HEK293 (cell line): ENCODE results near the gene DUSP19.
A peak's percentile ranks its signal among the peaks of the same experiment; 100 is the strongest.

ENCODE experiments used
- CTCF ChIA-PET: fragments of 350-600 bp; formaldehyde crosslinking; extraction: SDS; loops from one replicate; lab custom pipeline; 2021; ENCODE audit warnings: antibody characterized with exemption; lab: Yijun Ruan, JAX
- POLR2A ChIA-PET: fragments of 300-600 bp; formaldehyde crosslinking; extraction: SDS; loops from one replicate; lab custom pipeline; 2020; ENCODE audit warnings: antibody characterized with exemption, inconsistent platforms; lab: Yijun Ruan, JAX
- H3K27ac ChIP-seq: fragments of 200-500 bp; sonication (Bioruptor generic); 2 replicates; pipeline ENCODE4 v1.5.1; 2014; ENCODE audit warnings: low read depth, low read length, control low read depth, inconsistent platforms; ENCODE audit errors: extremely low read depth
- H3K36me3 ChIP-seq, 2 experiments: fragments of 200-500 bp in 1 of 2; sonication (Bioruptor generic) in 1 of 2; 1 replicate in 1 of 2; 2 replicates in 1 of 2; pipeline ENCODE4 v1.5.1; 2014 to 2017; ENCODE audit warnings: inconsistent platforms in 2 of 2, low read length in 2 of 2; ENCODE audit not compliant: control insufficient read depth in 2 of 2, insufficient read depth in 1 of 2
- H3K4me1 ChIP-seq: fragments of 200-500 bp; sonication (Bioruptor generic); 2 replicates; pipeline ENCODE4 v1.5.1; 2014; ENCODE audit warnings: mild to moderate bottlenecking, low read length, inconsistent platforms; ENCODE audit not compliant: control insufficient read depth, insufficient read depth
- H3K4me3 ChIP-seq: 2 replicates; pipeline ENCODE4 v1.5.1; 2011; ENCODE audit warnings: low read depth, mild to moderate bottlenecking, control low read depth, low read length, moderate library complexity
- H3K9me3 ChIP-seq: fragments of 200-500 bp; sonication (Bioruptor generic); 2 replicates; pipeline ENCODE4 v1.5.1; 2014; ENCODE audit warnings: low read depth, low read length, inconsistent platforms; ENCODE audit not compliant: control insufficient read depth, insufficient read depth
- BCL11A ChIP-seq: fragments of 450-650 bp; formaldehyde crosslinking; IDR thresholded peaks from 2 replicates; pipeline ENCODE4 v1.5.1; 2016; ENCODE audit warnings: low read depth, missing biosample characterization, missing genetic modification characterization
- GLIS2 ChIP-seq: fragments of 450-650 bp; formaldehyde crosslinking; IDR thresholded peaks from 2 replicates; pipeline ENCODE4 v1.5.1; 2016; ENCODE audit warnings: missing biosample characterization, missing genetic modification characterization
- IKZF3 ChIP-seq: fragments of 450-650 bp; IDR thresholded peaks from 2 replicates; pipeline ENCODE4 v1.5.0; 2018; ENCODE audit warnings: missing biosample characterization, mild to moderate bottlenecking, missing genetic modification characterization, moderate library complexity
- KLF16 ChIP-seq: fragments of 450-650 bp; formaldehyde crosslinking; IDR thresholded peaks from 2 replicates; pipeline ENCODE4 v1.5.1; 2017; ENCODE audit warnings: missing biosample characterization, missing genetic modification characterization
- PATZ1 ChIP-seq: fragments of 450-650 bp; formaldehyde crosslinking; IDR thresholded peaks from 2 replicates; pipeline ENCODE4 v1.5.1; 2016; ENCODE audit warnings: missing biosample characterization, missing genetic modification characterization
- PRDM1 ChIP-seq: fragments of 450-650 bp; formaldehyde crosslinking; IDR thresholded peaks from 2 replicates; pipeline ENCODE4; 2016; ENCODE audit warnings: missing biosample characterization, missing genetic modification characterization
- TSHZ1 ChIP-seq: fragments of 450-650 bp; formaldehyde crosslinking; IDR thresholded peaks from 2 replicates; pipeline ENCODE4 v1.5.1; 2016; ENCODE audit warnings: missing biosample characterization, missing genetic modification characterization, borderline replicate concordance
- ZFP69B ChIP-seq: fragments of 450-650 bp; formaldehyde crosslinking; IDR thresholded peaks from 2 replicates; pipeline ENCODE4 v1.5.1; 2016; ENCODE audit warnings: missing biosample characterization, missing genetic modification characterization
- ZNF121 ChIP-seq: fragments of 450-650 bp; formaldehyde crosslinking; IDR thresholded peaks from 2 replicates; pipeline ENCODE4 v1.5.1; 2016; ENCODE audit warnings: missing biosample characterization, missing genetic modification characterization
- ZNF155 ChIP-seq: fragments of 450-650 bp; formaldehyde crosslinking; IDR thresholded peaks from 2 replicates; pipeline ENCODE4 v1.5.1; 2016; ENCODE audit warnings: missing biosample characterization, missing genetic modification characterization
- ZNF184 ChIP-seq: fragments of 450-650 bp; IDR thresholded peaks from 2 replicates; pipeline ENCODE4 v1.5.1; 2018; ENCODE audit warnings: missing biosample characterization, mild to moderate bottlenecking, missing genetic modification characterization
- ZNF19 ChIP-seq: fragments of 450-650 bp; formaldehyde crosslinking; IDR thresholded peaks from 2 replicates; pipeline ENCODE4; 2016; ENCODE audit warnings: missing biosample characterization, missing genetic modification characterization, low read depth
- ZNF311 ChIP-seq: fragments of 450-650 bp; formaldehyde crosslinking; IDR thresholded peaks from 2 replicates; pipeline ENCODE4 v1.5.1; 2017; ENCODE audit warnings: missing biosample characterization, missing genetic modification characterization, borderline replicate concordance
- ZNF366 ChIP-seq: fragments of 450-650 bp; formaldehyde crosslinking; conservative IDR thresholded peaks from 2 replicates; pipeline ENCODE4 v1.5.1; 2016; ENCODE audit warnings: missing biosample characterization, missing genetic modification characterization
- ZNF37A ChIP-seq: fragments of 450-650 bp; IDR thresholded peaks from 2 replicates; pipeline ENCODE4 v1.5.1; 2018; ENCODE audit warnings: missing biosample characterization, missing genetic modification characterization
- ZNF394 ChIP-seq: fragments of 450-650 bp; formaldehyde crosslinking; IDR thresholded peaks from 2 replicates; pipeline ENCODE4 v1.5.1; 2016; ENCODE audit warnings: missing biosample characterization, missing genetic modification characterization, mild to moderate bottlenecking, moderate library complexity, borderline replicate concordance
- ZNF692 ChIP-seq: fragments of 450-650 bp; formaldehyde crosslinking; IDR thresholded peaks from 2 replicates; pipeline ENCODE4 v1.5.1; 2016; ENCODE audit warnings: missing biosample characterization, missing genetic modification characterization
- ZNF785 ChIP-seq: fragments of 450-650 bp; formaldehyde crosslinking; IDR thresholded peaks from 2 replicates; pipeline ENCODE4 v1.5.1; 2016; ENCODE audit warnings: missing biosample characterization, missing genetic modification characterization
- ZNF791 ChIP-seq: fragments of 450-650 bp; formaldehyde crosslinking; IDR thresholded peaks from 2 replicates; pipeline ENCODE4 v1.5.1; 2016; ENCODE audit warnings: missing biosample characterization, missing genetic modification characterization
- ZSCAN30 ChIP-seq: fragments of 450-650 bp; IDR thresholded peaks from 2 replicates; pipeline ENCODE4 v1.5.1; 2018; ENCODE audit warnings: missing biosample characterization, mild to moderate bottlenecking, missing genetic modification characterization, moderate library complexity
- ZXDB ChIP-seq: fragments of 450-650 bp; formaldehyde crosslinking; IDR thresholded peaks from 2 replicates; pipeline ENCODE4 v1.5.1; 2016; ENCODE audit warnings: missing biosample characterization, missing genetic modification characterization
- TF ChIP-seq, protein P1 (sequence below): fragments of 450-650 bp; formaldehyde crosslinking; IDR thresholded peaks from 2 replicates; pipeline ENCODE4 v1.5.1; 2016; ENCODE audit warnings: missing biosample characterization, missing genetic modification characterization
- TF ChIP-seq, protein P2 (sequence below): sonication (generic); formaldehyde crosslinking; IDR thresholded peaks from 2 replicates; pipeline ENCODE4 v1.8.1; 2022; ENCODE audit warnings: mild to moderate bottlenecking, moderate library complexity, missing genetic modification reagents
- TF ChIP-seq, protein P3 (sequence below): fragments of 450-650 bp; formaldehyde crosslinking; IDR thresholded peaks from 2 replicates; pipeline ENCODE4 v1.5.1; 2016; ENCODE audit warnings: missing biosample characterization, missing genetic modification characterization

Gene DUSP19

DNA sequence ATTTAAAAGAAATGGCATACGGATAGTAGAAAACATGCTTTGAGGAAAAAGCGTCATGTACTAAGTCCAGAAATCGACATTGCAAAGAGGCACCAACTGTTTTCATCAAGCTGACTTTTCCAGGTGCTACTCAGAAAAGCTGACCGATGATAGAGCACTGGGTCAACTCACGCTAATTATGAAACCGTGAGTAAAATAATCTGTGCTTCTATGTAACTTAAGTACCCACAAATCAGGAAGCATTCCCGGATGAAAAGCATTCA lies 45.3 kb downstream of the DUSP19 start (continued):
- TF ChIP-seq, protein P1, sequence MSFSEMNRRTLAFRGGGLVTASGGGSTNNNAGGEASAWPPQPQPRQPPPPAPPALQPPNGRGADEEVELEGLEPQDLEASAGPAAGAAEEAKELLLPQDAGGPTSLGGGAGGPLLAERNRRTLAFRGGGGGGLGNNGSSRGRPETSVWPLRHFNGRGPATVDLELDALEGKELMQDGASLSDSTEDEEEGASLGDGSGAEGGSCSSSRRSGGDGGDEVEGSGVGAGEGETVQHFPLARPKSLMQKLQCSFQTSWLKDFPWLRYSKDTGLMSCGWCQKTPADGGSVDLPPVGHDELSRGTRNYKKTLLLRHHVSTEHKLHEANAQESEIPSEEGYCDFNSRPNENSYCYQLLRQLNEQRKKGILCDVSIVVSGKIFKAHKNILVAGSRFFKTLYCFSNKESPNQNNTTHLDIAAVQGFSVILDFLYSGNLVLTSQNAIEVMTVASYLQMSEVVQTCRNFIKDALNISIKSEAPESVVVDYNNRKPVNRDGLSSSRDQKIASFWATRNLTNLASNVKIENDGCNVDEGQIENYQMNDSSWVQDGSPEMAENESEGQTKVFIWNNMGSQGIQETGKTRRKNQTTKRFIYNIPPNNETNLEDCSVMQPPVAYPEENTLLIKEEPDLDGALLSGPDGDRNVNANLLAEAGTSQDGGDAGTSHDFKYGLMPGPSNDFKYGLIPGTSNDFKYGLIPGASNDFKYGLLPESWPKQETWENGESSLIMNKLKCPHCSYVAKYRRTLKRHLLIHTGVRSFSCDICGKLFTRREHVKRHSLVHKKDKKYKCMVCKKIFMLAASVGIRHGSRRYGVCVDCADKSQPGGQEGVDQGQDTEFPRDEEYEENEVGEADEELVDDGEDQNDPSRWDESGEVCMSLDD (tag by site-specific recombination): no peak
- TF ChIP-seq PRDM1 (tag by site-specific recombination) (0 out of 2 replicates have a peak, but pooled peaks have one; percentile 24), ZNF19 (no peak), ZNF37A (tag by site-specific recombination) (no peak), ZNF785 (tag by site-specific recombination) (no peak)

DNA sequence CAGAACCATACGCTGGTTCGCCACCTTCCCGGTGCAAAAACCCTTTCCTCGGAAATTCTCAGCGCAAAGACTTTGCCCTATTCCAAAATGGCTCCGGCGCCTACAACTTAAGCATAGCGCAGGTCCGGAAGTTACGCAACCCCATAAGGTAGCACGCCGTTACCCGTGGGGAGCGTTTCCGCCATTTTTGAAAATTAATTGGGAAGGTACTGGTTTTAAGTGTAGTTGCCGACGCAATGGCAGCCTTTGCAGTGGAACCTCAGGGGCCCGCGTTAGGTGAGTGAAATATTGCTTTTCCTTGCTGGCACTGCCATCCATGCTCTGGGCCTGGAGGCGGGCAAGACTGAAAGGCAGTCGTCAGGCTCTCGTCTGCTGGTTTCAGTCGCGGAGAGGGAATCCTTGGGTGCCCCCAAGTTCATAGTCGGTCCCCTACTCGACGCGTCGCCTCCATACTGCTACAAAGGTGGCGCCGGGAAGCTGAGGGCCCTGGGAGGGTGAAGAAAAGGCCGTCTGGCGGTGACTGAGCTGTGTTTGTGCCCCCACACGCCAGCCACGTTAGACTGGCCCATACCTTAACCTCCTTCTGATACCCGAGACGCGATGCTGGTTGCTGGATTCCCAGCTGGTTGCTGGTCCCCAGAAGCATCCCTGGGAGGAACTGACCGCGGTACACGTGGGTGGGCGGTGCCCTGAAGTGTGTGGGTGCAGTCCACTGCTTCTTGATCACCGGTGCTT lies 45.8 kb downstream of the DUSP19 start, which contains the start of gene NUP35:
NUP35 (plus strand) TSS at position 222 of the 735 bp plus-strand sequence; CDS start at position 237, 15 bp downstream.
- H3K4me1 ChIP-seq: no peaks in the 10 kb centered on the region
- ChIA-PET CTCF (interaction anchor here (0.5 to 0.9 kb wide), 4 partner anchors 15 to 339 kb away, joined by 3 to 4 read pairs (median 3); no protein-coding TSS in a partner anchor), POLR2A (interaction anchor here (2.4 kb wide), 1 partner anchor 45 kb away, joined by 18 read pairs; the partner anchor contains the start of gene DUSP19)
- no peaks in the 10 kb centered on the region for H3K9me3 ChIP-seq
- H3K36me3 ChIP-seq: peaks cover 0 to 8% of the 10 kb centered on the region in 2 experiments; a peak in 1 of 3 replicates
- peak within 1 kb of the TSS; percentile 81 for H3K4me3 ChIP-seq
- peak within 1 kb of the TSS; percentile 75 for H3K27ac ChIP-seq
- TF ChIP-seq IKZF3 (tag by site-specific recombination) (peak; percentile 90), ZXDB (peak; percentile 74), GLIS2 (no peak; the same call in 1 of the 2 replicates), KLF16 (tag by site-specific recombination) (0 out of 2 replicates have a peak, but pooled peaks have one; percentile 78), ZNF311 (no peak), ZNF366 (tag by site-specific recombination) (no peak; the same call in 1 of the 2 replicates), ZNF155 (tag by site-specific recombination) (no peak), ZNF394 (0 out of 2 replicates have a peak, but pooled peaks have one; percentile 37), ZNF791 (tag by site-specific recombination) (no peak), ZNF692 (peak; percentile 18; the same call in 1 of the 2 replicates), TSHZ1 (tag by site-specific recombination) (no peak), ZNF121 (0 out of 2 replicates have a peak, but pooled peaks have one; percentile 13), ZSCAN30 (tag by site-specific recombination) (peak; percentile 95), ZFP69B (tag by site-specific recombination) (0 out of 2 replicates have a peak, but pooled peaks have one; percentile 20), PATZ1 (tag by site-specific recombination) (peak; percentile 76; the same call in 1 of the 2 replicates), BCL11A (tag by site-specific recombination) (no peak), ZNF184 (no peak)
- TF ChIP-seq, protein P2, sequence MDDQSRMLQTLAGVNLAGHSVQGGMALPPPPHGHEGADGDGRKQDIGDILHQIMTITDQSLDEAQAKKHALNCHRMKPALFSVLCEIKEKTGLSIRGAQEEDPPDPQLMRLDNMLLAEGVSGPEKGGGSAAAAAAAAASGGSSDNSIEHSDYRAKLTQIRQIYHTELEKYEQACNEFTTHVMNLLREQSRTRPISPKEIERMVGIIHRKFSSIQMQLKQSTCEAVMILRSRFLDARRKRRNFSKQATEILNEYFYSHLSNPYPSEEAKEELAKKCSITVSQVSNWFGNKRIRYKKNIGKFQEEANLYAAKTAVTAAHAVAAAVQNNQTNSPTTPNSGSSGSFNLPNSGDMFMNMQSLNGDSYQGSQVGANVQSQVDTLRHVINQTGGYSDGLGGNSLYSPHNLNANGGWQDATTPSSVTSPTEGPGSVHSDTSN: no peak
- TF ChIP-seq, protein P3, sequence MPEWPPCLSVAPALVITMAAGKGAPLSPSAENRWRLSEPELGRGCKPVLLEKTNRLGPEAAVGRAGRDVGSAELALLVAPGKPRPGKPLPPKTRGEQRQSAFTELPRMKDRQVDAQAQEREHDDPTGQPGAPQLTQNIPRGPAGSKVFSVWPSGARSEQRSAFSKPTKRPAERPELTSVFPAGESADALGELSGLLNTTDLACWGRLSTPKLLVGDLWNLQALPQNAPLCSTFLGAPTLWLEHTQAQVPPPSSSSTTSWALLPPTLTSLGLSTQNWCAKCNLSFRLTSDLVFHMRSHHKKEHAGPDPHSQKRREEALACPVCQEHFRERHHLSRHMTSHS (tag by site-specific recombination): no peak
